ENCODE results near the gene OSBPL7. TPM values are rescaled to one million over a fixed set of nuclear protein-coding genes. Genes with fewer than 3 reads are reported as not detected.

Gene OSBPL7
- total and polyA plus RNA-seq, 2 donors from 2014 or later = 5.3 to 21.2 TPM

DNA sequence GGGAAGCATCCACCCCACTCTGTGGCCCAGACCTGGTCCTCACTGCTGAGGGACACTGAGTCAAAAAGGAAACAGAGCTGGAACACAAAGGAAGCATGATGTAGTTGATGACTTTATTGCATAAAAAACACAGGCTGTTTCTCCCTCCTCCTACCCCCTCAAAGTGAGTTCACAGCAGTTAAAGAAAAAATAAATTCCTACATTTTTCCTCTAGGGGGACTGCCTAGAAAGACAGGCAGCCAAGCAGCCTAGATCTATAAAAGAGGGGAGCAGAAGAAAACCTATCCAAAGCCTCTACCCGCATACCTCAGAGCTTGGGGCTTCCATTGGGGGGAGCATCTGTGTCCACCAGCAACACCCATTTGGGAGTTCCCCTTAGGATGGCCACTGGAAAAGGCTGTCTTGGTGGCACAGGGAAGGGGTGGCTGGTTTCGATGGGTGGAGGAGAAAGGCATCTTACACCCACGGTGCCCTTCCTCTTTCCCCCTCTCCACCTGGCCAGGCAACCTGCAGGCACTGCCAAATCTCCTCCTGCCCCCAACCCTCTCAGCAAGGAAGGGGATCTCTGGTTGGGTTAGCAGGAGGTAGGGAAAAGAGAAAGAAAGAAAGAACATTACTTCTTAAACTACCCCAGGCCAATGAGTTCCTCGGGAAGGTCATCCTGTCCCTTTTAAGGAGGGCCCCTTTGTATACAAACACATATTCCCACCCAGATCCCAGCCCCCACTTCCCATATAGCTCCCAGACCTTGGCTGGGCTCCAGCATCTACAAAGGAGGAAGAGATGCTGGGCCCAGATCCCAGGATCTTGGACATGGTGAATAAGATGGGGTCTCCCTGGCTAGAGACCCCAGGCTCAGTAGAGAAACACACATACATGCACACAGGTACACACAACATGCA, 23.5 kb upstream of the OSBPL7 start:
- H3K4me1 ChIP-seq (ENCODE audit: control insufficient read depth in 2 of 3, insufficient read depth in 2 of 3, low read depth in 1 of 3, low read length in 3 of 3) = peaks cover 0 to 17% (median 9%) of the 10 kb centered on the region in 3 donors
- intact Hi-C loops (cut with DNase I) = loop anchor here (5.0 to 10.0 kb wide), 2 partner anchors 42 to 170 kb away; no protein-coding TSS in a partner anchor
- H3K9ac ChIP-seq (ENCODE audit: low read length in 3 of 3) = no peak overlapping the region
- H3K27me3 ChIP-seq (ENCODE audit: control insufficient read depth, insufficient read depth, low read length) = peaks cover 9% of the 10 kb centered on the region
- DNase-seq (peak in 1 of 5 donors; percentile 53), FAIRE-seq (no peak)
- no peaks in the 10 kb centered on the region for H3K9me3 ChIP-seq (ENCODE audit: control insufficient read depth in 2 of 3, insufficient read depth in 1 of 3, low read length in 3 of 3)
- H3K27ac ChIP-seq (ENCODE audit: low read depth in 2 of 2, low read length in 2 of 2) = no peak overlapping the region
- H3K4me3 ChIP-seq (ENCODE audit: low read length in 3 of 3) = no peak overlapping the region
- no peaks in the 10 kb centered on the region for H3K36me3 ChIP-seq (ENCODE audit: control insufficient read depth in 2 of 3, insufficient read depth in 3 of 3, low read length in 3 of 3)
- TF ChIP-seq, protein P1, sequence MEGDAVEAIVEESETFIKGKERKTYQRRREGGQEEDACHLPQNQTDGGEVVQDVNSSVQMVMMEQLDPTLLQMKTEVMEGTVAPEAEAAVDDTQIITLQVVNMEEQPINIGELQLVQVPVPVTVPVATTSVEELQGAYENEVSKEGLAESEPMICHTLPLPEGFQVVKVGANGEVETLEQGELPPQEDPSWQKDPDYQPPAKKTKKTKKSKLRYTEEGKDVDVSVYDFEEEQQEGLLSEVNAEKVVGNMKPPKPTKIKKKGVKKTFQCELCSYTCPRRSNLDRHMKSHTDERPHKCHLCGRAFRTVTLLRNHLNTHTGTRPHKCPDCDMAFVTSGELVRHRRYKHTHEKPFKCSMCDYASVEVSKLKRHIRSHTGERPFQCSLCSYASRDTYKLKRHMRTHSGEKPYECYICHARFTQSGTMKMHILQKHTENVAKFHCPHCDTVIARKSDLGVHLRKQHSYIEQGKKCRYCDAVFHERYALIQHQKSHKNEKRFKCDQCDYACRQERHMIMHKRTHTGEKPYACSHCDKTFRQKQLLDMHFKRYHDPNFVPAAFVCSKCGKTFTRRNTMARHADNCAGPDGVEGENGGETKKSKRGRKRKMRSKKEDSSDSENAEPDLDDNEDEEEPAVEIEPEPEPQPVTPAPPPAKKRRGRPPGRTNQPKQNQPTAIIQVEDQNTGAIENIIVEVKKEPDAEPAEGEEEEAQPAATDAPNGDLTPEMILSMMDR (IDR thresholded peaks at IDR 0.05; ENCODE audit: borderline replicate concordance, extremely low read depth, insufficient read depth) = no peak

DNA sequence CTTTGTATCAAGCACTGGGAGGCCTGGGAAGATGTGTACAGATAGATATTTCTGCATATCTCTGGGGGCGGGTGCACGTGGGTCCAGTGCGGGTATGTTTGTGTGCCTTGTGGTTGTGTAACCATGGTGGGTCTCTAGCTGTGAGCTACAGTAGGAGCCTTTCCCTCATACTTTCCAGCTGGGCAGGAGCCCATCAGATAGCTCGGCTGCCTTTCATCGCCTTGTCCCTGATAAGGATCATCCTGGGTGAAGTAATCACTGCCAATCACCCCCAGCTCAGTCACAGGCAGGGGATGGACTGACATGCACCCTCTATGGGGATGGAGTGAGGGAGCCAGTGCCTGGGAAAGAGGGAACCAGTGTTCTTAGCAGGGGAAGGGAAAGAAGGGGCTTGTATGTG, 22.6 kb upstream of the OSBPL7 start:
- no peaks in the 10 kb centered on the region for H3K9me3 ChIP-seq (ENCODE audit: control insufficient read depth in 2 of 3, insufficient read depth in 1 of 3, low read length in 3 of 3)
- H3K36me3 ChIP-seq (ENCODE audit: control insufficient read depth in 2 of 3, insufficient read depth in 3 of 3, low read length in 3 of 3) = no peaks in the 10 kb centered on the region
- DNase-seq (no peak), FAIRE-seq (no peak)
- intact Hi-C loops (cut with DNase I) = loop anchor here (10.0 kb wide), 1 partner anchor 171 kb away; no protein-coding TSS in a partner anchor
- H3K27me3 ChIP-seq (ENCODE audit: control insufficient read depth, insufficient read depth, low read length) = peaks cover 6% of the 10 kb centered on the region
- no peak overlapping the region for H3K9ac ChIP-seq (ENCODE audit: low read length in 3 of 3)
- H3K4me3 ChIP-seq (ENCODE audit: low read length in 3 of 3) = no peak overlapping the region
- TF ChIP-seq, protein P1 (IDR thresholded peaks at IDR 0.05; ENCODE audit: borderline replicate concordance, extremely low read depth, insufficient read depth) = no peak
- H3K4me1 ChIP-seq (ENCODE audit: control insufficient read depth in 2 of 3, insufficient read depth in 2 of 3, low read depth in 1 of 3, low read length in 3 of 3) = peaks cover 0 to 22% (median 14%) of the 10 kb centered on the region in 3 donors
- no peak overlapping the region for H3K27ac ChIP-seq (ENCODE audit: low read depth in 2 of 2, low read length in 2 of 2)

DNA sequence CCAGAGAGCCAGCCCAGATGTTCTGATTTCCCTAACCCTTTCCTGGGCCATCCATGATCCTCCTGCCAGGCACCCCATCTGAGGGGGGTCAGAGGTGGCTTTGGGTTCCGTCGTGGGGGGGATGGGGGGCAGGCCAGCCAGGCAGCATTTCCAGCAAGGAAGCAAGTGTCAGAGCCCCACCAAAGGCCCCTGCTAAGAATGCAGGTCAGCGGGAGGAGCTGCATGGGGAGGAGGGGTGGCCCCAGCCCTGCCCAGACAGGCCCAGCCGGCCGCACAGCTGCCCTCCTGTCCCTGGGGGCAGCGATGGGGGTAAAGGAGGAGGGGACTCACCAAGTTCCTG, 21.8 kb upstream of the OSBPL7 start:
- Histone ChIP-seq H3K36me3 (ENCODE audit: control insufficient read depth in 2 of 3, insufficient read depth in 3 of 3, low read length in 3 of 3) (peaks cover 0 to 2% (median 0%) of the 10 kb centered on the region in 3 donors), H3K4me1 (ENCODE audit: control insufficient read depth in 2 of 3, insufficient read depth in 2 of 3, low read depth in 1 of 3, low read length in 3 of 3) (peaks cover 0 to 26% (median 20%) of the 10 kb centered on the region in 3 donors), H3K9me3 (ENCODE audit: control insufficient read depth in 2 of 3, insufficient read depth in 1 of 3, low read length in 3 of 3) (no peaks in the 10 kb centered on the region), H3K27me3 (ENCODE audit: control insufficient read depth, insufficient read depth, low read length) (peaks cover 3% of the 10 kb centered on the region), H3K4me3 (ENCODE audit: low read length in 3 of 3) (no peak overlapping the region), H3K27ac (ENCODE audit: low read depth in 2 of 2, low read length in 2 of 2) (no peak overlapping the region), H3K9ac (ENCODE audit: low read length in 3 of 3) (no peak overlapping the region)
- intact Hi-C loops (cut with DNase I) = loop anchor here (10.0 kb wide), 1 partner anchor 171 kb away; no protein-coding TSS in a partner anchor
- DNase-seq = no peak
- TF ChIP-seq, protein P1 (IDR thresholded peaks at IDR 0.05; ENCODE audit: borderline replicate concordance, extremely low read depth, insufficient read depth) = no peak
- no peak for FAIRE-seq

All from kidney (tissue), 14 donors.